ENCODE results near the gene ST6GALNAC2.

Gene ST6GALNAC2

DNA sequence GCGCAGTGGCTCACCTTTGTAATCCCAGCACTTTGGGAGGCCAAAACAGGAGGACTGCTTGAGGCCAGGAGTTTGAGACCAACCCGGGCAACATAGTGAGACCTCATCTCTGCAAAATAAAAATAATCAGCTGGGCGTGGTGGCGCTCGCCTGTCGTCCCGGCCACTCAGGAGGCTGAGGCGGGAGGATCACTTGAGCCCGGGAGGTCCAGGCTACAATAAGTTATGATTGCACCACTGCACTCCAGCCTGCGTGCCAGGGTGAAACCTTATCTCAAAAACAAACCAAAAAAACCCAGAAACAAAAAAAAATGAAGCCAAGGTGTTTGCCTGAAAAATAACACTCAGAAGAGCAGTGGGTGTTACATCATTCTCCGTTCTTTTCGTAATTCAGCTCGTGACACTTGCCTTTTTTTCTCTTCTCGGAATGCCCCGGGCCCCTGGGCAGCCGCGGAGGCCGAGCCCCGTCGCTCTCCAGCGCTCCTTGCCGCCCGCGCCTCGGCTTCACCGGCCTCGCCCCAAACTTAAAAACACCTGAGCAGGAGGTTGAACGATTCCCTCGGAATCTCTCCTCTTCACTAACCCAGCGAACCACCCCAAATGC lies 28.8 kb downstream of the ST6GALNAC2 start:
- in situ Hi-C loops (cut with MboI; ENCODE audit: low sequenced_read_pairs) = no loop called here

DNA sequence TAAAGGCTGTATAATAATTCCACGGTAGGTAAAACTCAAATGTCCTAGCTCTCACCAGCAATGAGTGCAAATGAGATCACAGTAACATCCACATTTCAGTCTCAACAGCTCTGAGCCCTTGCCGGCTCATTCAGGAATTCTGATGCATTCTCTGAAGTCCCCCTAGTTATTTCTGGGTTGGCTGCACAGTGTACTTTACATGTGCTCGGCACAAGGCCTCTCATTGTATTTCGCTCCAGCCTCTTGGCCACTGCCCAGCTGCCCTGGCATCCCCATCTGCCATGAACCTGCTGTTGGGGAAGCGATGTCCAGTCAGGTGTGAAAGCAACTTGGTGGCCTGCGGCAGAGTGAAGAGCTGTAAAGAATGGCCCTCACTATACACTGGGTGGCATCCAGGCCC lies 31.5 kb downstream of the ST6GALNAC2 start:
- in situ Hi-C loops (cut with MboI; ENCODE audit: low sequenced_read_pairs) = no loop called here

DNA sequence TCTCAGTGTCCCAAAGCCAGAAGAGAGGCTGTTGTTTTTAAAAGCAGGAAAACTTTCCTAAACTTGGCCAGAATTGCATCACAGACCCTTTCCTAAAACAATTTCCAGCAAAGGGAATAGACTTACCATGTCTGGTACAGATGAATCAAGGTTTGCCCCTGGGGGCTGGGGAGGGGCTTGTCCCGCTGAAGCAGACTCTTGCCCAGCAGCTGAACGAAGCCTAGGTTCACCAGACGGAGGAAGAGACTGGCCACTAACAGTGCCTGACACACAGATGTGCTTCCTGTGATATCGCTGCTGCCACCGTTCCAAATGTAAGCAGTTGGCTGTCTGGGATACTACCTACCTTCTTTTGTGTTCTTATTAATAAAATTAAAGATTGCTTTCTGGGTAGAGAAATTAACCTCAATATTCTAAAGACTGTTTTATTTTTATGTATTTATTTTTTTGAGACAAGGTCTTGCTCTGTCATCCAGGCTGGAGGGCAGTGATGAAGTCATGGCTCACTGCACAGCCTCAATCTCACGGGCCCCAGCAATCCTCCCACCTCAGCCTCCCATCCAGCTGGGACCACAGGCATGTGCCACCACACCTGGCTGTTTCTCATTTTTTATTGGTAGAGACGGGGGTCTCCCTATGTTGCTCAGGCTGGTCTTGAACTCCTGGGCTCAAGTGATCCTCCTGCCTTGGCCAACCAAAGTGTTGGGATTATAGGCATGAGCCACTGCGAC lies 32.3 kb downstream of the ST6GALNAC2 start:
- in situ Hi-C loops (cut with MboI; ENCODE audit: low sequenced_read_pairs) = no loop called here

DNA sequence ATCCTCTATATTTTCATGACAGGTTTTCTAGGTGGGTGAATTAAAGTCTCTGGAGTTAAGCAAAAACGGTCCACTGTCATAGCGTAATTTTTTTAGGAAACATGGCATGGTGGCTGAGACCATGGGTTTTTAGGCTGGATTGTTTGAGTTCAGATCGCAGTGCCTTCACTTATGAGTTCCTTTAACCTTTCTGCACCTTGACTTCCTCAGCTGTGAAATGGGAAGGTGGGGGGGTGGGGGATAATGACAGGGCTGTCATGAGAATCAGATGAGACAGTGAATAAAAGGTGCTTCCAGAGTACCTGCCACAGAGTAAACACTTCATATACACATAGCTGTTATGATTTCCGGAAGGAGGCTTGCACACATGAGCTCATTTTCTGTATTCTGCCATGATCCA lies 34.0 kb downstream of the ST6GALNAC2 start:
- in situ Hi-C loops (cut with MboI; ENCODE audit: low sequenced_read_pairs) = no loop called here

DNA sequence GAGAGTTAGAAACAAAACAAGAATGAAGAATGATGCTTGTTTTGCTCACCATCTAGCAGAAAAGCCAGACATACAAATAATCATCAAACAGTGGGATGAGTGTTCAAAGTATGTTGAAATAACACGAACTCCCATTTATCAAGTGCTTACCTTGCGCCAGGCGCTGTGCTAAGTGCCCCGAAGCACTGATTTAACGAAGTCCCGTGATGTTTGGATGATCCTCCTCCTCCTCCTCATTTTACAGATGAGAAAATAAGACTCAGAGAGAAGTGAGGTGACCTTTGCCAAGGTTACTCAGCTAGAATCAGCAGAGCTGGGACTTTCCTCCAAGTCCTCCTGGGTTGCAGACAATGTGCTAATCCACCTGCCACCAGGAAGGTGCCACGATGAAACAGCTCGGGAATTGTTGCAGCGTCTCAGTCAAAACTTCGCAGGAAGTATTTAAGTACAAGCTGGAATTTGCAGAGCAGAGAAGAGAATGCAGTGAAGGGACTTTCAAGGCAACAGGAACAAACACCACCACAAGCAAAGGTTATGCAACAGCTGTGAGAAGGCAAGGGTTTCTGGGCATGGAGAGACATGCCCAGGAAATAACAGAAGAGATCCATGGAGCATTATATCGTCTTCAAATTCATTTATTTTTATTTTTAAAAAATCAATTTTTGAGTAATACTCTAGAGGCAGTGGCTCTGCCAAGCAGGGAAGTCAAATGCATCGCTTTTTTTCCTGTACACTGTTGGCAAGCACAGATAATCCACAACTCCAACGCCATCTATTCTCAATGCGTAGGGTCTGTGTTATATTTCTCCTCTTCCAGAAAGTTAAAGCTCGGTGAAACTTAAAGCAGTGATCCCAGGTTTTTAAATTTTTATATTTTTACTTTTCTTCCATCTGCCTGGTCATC lies 34.7 kb downstream of the ST6GALNAC2 start:
- in situ Hi-C loops (cut with MboI; ENCODE audit: low sequenced_read_pairs) = no loop called here

DNA sequence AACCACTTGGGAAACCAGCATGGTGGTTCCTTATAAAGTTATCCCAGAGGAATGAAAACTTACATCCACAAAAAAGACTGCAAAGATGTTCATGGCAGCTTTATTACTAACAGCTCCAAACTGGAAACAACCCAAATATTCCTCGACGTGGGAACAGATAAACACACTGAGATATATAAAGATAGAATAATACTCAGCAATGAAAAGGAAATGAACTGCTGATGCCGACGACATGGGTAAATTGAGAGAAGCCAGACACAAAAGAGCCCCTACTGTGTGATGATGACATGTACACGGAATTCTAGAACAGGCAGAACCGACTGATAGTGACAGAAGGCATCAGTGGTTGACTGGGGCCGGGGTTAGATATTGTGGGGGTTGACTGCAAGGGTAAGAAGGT lies 36.1 kb downstream of the ST6GALNAC2 start:
- in situ Hi-C loops (cut with MboI; ENCODE audit: low sequenced_read_pairs) = no loop called here

DNA sequence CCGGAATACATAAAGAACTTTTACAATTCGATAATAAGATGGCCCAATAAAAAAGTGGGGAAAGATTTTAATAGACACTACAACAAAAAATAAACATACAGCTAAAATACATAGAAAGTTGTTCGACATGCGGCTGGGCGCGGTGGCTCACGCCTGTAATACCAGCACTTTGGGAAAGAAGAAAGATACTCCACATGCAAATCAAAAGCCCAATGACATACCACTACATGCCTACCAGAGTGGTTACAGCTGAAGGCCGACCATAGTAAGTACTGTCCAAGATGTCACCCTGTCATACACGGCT lies 36.5 kb downstream of the ST6GALNAC2 start:
- in situ Hi-C loops (cut with MboI; ENCODE audit: low sequenced_read_pairs) = no loop called here

DNA sequence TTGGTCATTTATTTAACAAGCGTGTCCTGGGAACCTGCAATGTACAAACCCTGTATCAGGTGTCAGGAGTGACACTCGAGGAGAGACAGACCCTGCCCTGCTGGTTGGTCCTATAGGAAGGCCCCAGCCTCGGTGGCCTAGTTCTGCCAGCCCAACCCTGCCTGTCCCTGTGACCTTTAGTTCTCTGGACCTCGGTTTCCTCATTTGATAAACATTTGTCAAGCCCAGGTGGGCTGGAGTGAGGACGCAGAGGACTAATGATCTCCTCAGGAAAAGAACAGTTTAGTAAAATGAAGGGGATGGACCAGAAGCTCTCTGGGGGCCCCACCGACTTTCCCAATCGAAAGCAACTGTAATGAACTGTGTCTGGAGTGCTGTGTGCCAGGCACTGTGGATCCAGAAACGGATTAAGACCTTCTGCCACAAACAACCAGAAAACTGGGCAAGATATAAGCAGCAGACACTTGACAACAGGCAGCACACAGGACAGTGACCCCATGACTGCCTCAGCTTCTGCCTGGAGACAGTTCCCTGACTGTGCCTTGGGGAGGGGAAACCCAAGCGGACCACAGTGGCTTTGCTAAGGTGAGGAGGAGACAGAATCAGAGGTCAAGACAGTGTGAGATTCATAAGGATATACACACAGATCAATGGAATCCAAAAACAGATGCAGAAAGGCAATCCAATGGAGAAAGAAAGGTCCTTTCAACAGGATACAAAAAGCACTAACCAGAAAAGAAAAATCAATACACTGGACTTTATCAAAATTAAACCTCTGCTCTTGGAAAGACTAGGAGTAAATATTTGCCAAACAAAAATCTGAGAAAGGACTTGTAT lies 37.1 kb downstream of the ST6GALNAC2 start:
- in situ Hi-C loops (cut with MboI; ENCODE audit: low sequenced_read_pairs) = no loop called here

DNA sequence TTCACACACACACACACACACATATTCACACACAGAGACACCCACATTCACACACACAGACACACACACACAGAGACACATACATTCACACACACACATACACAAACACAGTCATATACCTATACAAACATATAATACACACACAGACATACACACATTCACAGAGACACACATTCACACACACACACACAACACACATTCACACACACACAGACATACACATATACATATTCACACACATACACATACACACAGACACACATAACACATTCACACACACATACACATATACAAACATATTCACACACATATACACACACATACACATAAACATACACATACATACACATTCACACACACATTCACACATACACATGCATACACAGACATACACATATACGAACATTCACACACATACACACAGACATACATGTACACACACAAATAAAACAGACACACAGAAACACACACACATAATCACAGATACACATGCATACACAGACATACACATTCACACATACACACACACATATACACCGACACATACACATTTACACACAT lies 37.9 kb downstream of the ST6GALNAC2 start:
- in situ Hi-C loops (cut with MboI; ENCODE audit: low sequenced_read_pairs) = no loop called here

DNA sequence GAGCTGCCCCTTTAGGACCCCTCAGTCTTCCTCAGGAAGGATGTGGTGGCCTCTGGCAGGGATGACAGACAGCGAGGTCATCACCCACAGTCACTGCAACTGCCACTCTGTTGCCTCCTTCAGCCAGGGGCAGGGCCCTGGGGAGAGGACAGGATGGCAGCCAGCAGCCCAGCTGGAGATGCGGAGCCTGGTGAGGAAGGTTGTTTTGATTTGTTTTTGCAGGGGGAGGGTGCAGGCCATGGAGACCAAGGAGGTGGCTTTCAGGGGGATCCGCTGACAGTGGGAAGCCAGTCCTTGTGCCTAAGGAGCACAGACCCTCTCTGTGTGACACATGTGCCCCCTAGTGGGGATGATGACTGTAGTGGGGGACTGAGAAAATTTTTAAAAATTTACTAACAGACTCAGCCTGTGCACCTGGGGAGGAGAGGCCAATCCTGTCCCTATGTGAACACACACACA lies 38.4 kb downstream of the ST6GALNAC2 start:
- in situ Hi-C loops (cut with MboI; ENCODE audit: low sequenced_read_pairs) = no loop called here

DNA sequence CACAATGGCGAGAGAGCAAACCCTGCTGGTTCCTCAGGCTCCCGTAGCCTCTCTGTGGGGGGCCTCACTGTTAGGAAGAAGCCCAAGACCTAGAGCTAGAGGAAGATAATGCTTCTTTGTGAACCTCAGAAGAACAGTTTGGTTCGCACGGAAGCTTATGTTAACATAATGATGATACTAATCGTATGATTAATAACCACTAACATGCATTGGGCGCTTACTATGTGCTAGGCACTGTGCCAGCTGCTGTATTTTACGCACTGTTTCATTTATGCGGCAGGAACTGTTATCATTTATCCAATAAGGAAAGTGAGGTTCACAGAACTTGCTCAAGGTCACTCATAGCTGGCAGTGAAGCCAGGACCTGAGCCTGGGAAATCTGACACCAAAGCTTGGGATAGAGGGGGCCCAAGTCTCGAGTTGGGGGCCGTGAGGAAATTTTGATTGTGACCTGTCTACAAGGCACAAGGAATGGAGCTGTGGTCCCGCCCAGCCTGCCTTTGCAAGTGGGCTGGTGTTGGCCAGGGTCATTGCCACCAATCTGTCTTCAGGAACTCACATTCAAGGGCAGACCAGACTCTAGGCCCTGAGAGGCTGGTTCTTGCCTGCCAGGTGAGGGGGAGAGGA lies 39.0 kb downstream of the ST6GALNAC2 start:
- in situ Hi-C loops (cut with MboI; ENCODE audit: low sequenced_read_pairs) = no loop called here

DNA sequence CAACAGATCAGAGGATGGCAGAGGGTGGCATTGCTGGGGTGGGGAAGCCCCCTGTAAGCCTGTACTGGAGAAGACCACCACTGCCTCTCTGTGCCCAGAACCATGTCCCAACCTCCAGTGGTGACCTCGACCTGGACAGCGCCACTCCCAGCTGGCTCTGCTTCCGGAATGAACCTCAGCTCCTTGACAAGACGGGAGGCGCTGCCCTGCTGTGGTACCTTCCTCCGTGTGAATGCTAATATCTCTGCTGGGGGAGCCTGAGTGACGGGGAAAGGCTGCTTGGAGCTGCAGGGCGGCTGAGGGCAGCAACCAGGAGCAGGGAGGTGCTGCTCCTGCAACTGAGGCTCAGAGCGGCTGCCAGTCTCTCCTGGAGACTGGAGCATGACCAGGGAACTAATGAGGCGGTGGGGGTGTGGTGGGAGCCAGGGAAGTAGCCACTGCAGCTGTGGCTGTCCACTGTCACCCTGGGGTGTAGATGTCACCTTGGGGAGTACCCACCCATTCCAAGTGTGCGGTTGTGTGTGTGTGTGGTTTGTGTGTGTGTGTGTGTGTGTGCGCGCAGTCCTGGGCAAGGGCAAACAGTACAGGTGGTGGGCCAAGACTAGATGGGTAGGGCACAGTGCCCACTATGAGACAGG lies 39.6 kb downstream of the ST6GALNAC2 start:
- in situ Hi-C loops (cut with MboI; ENCODE audit: low sequenced_read_pairs) = no loop called here

DNA sequence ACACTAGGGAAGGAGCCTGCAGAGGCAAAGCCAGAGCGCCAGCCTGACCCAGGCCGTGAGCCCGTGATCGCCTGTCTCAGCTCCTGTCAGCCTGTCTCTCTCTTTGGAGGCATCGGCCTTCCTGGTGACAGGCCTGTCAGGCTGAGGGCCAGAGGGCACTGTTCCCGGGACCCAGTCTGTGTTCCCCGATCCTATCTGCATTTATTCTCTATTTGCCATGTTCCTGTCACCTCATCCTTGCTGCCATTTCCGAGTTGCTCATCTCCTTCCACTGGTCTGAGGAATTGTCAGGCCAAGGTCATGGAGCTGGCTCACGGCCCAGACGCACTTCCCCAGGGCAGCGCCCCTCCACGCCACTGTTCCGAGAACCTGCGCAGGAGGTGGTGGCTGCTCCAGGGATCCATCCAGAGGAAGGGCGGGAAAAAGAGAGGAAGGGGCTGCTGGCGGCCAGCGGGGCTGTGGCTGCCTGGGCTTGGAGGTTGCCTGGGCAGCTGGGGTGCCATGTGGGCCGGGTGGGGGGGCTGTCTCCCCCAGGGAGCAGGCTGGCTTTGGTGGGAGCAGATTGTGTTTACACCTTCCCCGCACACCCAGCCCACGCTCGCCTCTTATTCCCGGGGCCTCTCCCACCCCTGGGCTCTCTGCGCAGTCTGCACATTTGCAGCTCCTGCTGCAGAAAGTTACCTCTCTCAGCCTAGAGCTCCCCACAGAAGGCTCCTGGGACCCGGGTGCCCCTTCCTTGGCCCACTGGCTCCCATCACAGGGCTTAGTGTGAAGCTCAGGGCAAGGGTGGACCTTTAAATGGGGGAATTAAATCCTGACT lies 40.9 kb downstream of the ST6GALNAC2 start:
- in situ Hi-C loops (cut with MboI; ENCODE audit: low sequenced_read_pairs) = no loop called here

DNA sequence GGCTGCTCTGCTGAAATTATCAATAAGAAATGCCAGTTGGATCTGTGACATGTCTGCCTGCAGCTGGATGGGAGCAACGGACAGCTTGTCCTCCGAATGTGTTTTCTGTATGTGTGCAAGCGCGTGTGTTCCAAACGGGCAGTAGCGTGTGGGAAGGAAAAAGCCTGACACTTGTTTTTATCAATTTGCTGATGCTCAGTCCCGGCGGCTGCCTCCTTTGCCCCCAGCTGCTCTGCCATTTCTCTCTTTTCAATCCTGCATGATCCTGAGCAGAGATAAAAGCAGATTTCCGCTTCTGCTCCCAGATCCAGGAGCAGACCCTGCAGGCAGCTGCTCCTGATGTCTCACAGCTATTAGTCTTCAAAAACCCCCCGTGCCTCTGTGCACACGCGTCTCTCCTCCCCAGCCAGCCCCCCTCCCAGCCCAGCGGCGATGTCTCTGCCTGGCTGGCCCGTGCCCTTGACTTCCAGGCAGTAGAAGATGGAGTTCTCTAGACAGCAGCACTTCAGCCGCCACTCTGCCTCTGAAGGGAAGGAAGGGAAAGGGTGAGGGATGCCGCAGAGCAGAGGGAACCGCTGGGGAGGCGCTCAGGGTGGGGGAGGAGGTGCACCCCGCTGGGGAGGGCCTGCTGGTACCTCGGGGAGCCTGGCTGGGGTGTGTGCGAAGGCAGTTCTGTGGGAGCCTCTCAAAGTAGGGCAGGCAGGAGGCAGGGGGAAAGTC lies 41.7 kb downstream of the ST6GALNAC2 start:
- in situ Hi-C loops (cut with MboI; ENCODE audit: low sequenced_read_pairs) = no loop called here

DNA sequence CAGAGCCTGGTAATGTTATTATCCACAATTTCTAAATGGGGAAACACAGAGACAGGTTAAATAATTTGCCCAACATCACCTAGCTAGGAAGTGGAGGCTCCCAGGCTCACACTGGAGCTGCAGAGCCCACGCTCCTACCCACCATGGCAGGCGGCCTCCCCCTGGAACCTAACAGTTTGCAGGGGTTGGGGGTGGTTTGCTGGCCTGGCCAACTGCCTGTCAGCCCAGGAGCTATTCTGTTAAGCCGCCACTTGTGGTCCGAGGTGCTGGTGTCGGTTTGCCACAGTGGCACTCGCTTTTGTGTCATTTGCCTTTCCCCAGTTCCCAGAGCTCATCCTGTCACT lies 42.2 kb downstream of the ST6GALNAC2 start:
- in situ Hi-C loops (cut with MboI; ENCODE audit: low sequenced_read_pairs) = no loop called here

DNA sequence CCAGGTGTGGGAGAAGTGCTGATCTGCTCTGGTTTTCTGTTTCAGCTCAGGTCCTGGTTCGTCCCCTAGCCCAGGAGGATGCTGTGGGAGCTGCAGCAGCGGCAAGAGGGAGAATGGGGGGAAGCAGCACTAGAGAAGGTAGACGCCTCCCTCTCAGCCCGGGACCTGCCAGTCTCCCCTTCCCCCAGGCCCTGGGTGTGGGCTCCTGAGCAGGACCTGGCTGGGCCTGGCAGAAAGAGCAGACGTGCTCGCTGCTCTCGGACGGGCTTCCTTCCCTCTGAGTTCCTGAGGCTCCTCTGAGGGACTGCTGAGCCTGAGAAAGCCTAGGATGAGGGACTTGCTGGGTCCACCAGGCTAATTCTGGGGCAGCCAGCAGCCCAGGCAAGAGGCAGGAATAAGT lies 42.7 kb downstream of the ST6GALNAC2 start:
- in situ Hi-C loops (cut with MboI; ENCODE audit: low sequenced_read_pairs) = no loop called here

DNA sequence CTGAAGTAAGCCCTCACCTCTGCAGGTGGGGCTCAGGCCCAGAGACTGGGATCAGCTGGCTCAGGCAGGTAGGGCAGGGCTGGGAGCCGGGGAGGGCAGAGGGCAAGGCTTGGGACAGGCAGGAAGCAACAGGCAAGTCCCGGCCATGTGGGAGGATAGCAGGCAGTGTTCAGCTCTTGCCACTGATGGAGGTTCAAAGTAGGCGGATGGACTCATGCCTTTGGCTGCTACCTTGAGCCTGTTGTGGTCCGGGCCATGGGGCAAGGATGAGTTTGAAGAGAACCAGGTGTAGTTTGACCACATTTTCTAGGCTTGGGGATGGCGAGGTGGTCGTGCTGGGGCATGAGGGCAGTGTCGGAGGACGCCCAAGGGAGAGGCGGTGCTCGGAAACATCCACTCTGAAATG lies 43.1 kb downstream of the ST6GALNAC2 start:
- in situ Hi-C loops (cut with MboI; ENCODE audit: low sequenced_read_pairs) = no loop called here

DNA sequence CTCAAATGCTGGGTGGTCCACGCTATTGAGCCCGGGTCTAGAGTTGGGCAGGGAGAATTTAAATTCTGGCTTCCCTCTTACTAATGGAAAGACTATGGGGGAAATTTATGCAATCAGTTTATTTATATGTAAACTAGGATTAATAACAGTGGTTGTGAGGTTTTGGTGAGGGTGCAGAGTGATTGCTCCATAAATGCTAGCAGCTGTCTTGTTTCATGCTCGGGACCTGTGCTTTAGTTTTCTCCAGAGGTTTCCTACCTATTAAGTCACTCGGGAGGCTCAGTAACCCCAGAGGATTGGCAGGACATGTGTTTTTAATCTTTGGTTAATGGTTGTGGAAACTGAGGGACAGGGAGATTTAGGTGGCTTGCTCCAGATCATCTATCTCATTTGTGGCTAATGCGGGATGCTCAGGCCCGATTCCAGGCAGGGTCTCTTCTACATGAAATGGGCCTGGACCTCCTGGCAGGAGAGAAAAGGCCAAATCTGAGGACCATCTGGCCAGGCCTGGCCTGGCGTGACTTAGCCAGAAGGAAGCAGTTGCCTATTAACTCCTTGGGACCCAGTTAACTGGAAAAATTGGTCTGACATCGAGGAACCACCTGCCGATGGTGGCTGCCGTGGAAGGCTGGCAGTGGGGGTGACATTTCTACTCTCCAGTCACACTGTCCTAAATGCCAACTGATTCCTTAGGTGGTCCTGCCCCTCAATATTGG lies 43.8 kb downstream of the ST6GALNAC2 start:
- in situ Hi-C loops (cut with MboI; ENCODE audit: low sequenced_read_pairs) = no loop called here

Data from HL-60/S4 (cell line).